ENCODE measurements around the gene RSU1. TPM values are rescaled to one million over a fixed set of nuclear protein-coding genes. Genes with fewer than 3 reads are reported as not detected.

Gene RSU1
- total RNA-seq, 4 donors from 2014 or later = 40.5 to 95.4 (median 65.2) TPM

GRCh38 chr10:16822726-16823360, 5.6 kb upstream of the RSU1 start:
- TF ChIP-seq POLR2A (IDR thresholded peaks at IDR 0.05) (no peak), CTCF (IDR thresholded peaks at IDR 0.05) (no peak)
- intact Hi-C loops (cut with DNase I; ENCODE audit: low total_unique reads) = no loop called here
- Histone ChIP-seq H3K36me3 (no peaks in the 10 kb centered on the region), H3K4me3 (no peak overlapping the region), H3K27me3 (no peaks in the 10 kb centered on the region), H3K27ac (no peak overlapping the region), H3K9me3 (peaks cover 0 to 6% of the 10 kb centered on the region in 2 donors), H3K4me1 (no peaks in the 10 kb centered on the region)
- DNase-seq = no peak

GRCh38 chr10:16822027-16822426, 4.8 kb upstream of the RSU1 start:
- Histone ChIP-seq H3K36me3 (no peaks in the 10 kb centered on the region), H3K9me3 (peaks cover 0 to 6% of the 10 kb centered on the region in 2 donors), H3K4me1 (no peaks in the 10 kb centered on the region), H3K27me3 (no peaks in the 10 kb centered on the region), H3K27ac (no peak overlapping the region), H3K4me3 (no peak overlapping the region)
- DNase-seq = no peak
- intact Hi-C loops (cut with DNase I; ENCODE audit: low total_unique reads) = no loop called here
- TF ChIP-seq POLR2A (IDR thresholded peaks at IDR 0.05) (no peak), CTCF (IDR thresholded peaks at IDR 0.05) (no peak)

- no peaks in the 10 kb centered on the region for H3K36me3 ChIP-seq
- no peak for DNase-seq
- peaks cover 0 to 6% of the 10 kb centered on the region in 2 donors for H3K4me1 ChIP-seq
- no peak for TF ChIP-seq CTCF (IDR thresholded peaks at IDR 0.05)
- no peak for TF ChIP-seq POLR2A (IDR thresholded peaks at IDR 0.05)
- peaks cover 0 to 6% of the 10 kb centered on the region in 2 donors for H3K9me3 ChIP-seq
- H3K27me3 ChIP-seq = no peaks in the 10 kb centered on the region
- intact Hi-C loops (cut with DNase I; ENCODE audit: low total_unique reads) = no loop called here
- no peak overlapping the region for H3K4me3 ChIP-seq
- H3K27ac ChIP-seq = no peak overlapping the region
Observed at GRCh38 chr10:16820421-16820820, 3.2 kb upstream of the RSU1 start.

DNA sequence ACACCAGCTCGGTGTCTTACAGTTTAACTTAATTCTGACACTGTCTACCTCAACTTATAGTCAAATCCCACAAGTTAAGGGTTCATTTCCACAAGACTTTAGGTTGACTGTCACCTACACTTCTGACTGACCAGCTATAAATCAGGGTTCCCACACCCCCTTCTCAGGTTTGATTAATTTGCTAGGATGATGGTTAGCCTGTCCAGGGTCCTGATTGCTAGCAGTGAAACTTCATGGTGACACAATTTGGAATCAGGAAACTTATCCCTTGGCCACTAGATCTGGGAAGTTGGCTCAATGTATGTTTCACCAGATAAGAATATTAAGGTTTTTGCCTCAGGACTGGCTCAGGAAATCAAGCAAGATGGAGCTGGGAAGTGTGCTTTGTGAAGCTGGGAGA, 2.8 kb upstream of the RSU1 start:
- no peak overlapping the region for H3K27ac ChIP-seq
- intact Hi-C loops (cut with DNase I; ENCODE audit: low total_unique reads) = no loop called here

More for the DNA sequence above, 2.8 kb upstream of the RSU1 start:
- DNase-seq = no peak
- no peaks in the 10 kb centered on the region for H3K36me3 ChIP-seq
- no peaks in the 10 kb centered on the region for H3K27me3 ChIP-seq
- peaks cover 0 to 6% of the 10 kb centered on the region in 2 donors for H3K4me1 ChIP-seq
- TF ChIP-seq CTCF (IDR thresholded peaks at IDR 0.05) = no peak
- TF ChIP-seq POLR2A (IDR thresholded peaks at IDR 0.05) = no peak
- peaks cover 0 to 6% of the 10 kb centered on the region in 2 donors for H3K9me3 ChIP-seq
- H3K4me3 ChIP-seq = no peak overlapping the region

All from uterus (tissue), 4 donors.